GM12873 (cell line): ENCODE data around the gene CDC42BPB.

Experiments
- TF ChIP-seq, protein P1 (sequence below): IDR thresholded peaks from 2 replicates; pipeline ENCODE4 v1.5.1; 2012; ENCODE audit warnings: low read depth, mild to moderate bottlenecking, moderate library complexity, low read length, control low read depth; ENCODE audit not compliant: insufficient read depth; ENCODE audit errors: missing control alignments

CDC42BPB gene

DNA sequence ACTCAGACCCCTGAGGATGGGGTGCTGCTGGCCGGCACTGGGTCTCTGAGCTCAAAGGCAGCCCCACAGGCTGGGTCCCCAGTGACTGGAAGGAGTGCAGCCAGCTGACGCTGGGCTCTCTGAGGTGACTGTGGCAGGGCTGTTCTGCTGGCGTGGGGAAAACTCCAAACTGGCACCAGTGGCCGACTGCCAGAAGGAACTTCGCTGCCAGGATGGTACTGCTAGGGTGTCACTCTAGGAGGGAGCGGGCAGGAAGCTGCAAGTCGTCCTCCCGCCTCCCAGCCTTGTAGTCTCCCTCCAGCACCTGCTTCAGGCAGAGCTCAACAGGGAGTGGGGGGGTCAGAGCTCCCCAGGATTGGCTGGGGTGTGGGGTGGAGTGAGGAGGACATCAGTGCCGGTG is 41.3 kb downstream of the CDC42BPB start:
- TF ChIP-seq, protein P1, sequence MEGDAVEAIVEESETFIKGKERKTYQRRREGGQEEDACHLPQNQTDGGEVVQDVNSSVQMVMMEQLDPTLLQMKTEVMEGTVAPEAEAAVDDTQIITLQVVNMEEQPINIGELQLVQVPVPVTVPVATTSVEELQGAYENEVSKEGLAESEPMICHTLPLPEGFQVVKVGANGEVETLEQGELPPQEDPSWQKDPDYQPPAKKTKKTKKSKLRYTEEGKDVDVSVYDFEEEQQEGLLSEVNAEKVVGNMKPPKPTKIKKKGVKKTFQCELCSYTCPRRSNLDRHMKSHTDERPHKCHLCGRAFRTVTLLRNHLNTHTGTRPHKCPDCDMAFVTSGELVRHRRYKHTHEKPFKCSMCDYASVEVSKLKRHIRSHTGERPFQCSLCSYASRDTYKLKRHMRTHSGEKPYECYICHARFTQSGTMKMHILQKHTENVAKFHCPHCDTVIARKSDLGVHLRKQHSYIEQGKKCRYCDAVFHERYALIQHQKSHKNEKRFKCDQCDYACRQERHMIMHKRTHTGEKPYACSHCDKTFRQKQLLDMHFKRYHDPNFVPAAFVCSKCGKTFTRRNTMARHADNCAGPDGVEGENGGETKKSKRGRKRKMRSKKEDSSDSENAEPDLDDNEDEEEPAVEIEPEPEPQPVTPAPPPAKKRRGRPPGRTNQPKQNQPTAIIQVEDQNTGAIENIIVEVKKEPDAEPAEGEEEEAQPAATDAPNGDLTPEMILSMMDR = no peak

DNA sequence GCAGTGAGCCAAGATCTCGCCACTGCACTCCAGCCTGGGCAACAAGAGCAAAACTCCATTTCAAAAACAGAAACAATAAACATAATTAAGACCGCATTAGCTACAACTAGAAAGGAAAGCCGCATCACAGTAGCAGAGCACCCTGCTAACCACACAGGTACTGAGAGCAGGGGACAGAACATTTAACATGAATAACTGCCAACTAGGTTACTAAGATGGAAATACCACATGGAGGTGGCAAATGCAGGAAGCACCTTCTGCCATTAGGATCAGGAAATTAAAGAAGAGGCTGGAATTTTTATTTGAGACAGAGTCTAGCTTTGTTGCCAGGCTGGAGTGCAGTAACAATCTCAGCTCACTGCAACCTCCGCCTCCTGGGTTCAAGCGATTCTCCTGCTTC is 41.9 kb downstream of the CDC42BPB start:
- TF ChIP-seq, protein P1 = no peak

DNA sequence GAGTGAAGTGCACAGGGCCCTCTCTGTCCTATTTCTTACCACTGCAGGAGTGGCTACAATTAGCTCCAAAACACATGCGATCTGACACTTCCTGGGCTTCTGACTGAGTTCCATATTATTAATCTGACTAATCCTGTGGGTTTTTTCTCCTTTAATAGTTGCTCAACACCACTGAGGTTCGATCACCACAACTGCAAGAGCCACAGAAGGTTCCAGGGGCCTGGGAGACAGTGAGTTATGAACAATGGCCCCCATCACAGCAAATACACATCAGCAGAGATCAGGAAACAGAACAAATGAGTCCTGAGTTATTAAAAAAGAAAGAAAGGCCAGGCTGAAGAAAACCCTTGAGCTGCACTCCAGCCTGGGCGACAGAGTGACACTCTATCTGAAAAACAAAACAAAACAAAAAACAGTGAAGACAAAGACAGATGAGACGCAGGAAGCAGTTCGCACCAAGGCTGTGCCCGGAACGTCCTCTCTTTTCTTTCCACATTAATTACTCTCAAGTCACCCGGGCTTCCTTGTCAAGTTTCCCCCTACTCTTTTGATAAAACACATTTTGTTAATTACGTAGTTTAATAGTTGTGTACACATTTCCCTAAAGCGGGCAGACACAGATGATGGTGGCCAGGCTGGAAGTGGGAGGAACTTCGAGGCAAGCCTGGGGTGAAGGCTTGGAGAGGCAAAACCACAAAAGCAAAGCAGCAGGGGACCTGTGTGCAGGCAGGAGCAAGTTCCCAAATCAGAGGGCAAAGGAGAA is 42.7 kb downstream of the CDC42BPB start:
- TF ChIP-seq, protein P1 = no peak

DNA sequence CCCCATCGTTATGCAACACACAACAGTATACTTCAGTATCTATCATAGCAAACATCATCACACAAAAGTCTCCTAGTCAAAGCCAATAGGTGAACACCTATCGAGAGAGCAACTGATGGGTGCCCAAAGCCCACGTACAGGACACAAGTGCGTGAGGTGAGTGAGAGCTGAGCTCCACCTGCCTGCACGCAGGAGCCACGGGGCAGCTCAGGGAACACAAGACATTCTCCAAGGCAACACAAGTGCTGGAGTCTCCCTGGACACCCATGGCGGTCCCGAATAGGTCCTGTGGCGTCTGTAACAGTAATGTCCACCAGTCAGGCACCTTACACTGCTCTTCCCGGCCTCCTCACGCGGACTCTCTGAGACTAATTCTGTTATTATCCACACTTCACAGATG is 44.3 kb downstream of the CDC42BPB start:
- TF ChIP-seq, protein P1 = no peak

DNA sequence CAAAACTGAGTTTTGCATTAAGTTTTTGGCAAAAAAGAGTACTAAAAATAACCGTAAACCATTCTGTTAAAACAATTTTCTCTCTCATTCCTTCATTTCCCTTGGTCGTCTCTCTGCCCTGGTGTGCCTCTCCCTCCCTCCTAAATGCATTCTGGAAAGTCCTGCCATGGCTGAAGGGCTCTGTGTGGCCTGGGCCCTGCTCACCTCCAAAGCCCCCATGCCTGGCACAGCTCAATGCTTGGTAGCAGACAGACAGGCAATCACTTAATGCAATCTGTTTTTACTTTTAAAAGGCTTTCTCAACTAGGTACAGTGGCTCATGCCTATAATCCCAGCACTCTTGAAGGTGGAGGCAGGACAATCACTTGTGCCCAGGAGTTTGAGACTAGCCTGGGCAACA is 47.8 kb downstream of the CDC42BPB start:
- TF ChIP-seq, protein P1 = no peak

DNA sequence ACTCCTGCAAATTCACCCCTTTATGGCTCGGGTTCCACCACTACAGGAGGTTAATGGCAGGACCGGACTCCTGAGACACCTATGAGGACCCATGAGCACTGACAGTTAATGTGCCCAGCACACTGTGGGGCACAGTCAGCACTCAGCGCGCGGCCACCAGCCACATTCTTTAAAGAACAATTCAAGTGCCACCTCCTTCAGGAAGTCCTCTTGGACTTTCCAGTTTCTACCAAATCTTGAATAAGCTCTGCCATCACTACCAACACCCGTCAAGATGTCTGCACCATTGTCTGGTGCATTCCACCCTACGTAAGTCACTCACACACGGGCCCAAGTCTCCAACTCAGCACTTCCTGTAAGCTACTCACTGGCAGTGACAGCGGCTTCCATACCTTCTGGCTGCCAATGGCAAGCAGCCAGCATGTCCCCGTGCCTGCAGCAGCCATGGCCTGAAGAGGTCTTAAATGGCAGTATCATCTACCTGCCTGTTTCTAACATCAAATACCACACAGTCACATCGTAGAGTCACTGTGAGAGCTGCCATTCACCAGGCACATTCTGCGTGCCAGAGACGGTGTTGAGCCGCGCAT is 48.5 kb downstream of the CDC42BPB start:
- TF ChIP-seq, protein P1 = no peak

DNA sequence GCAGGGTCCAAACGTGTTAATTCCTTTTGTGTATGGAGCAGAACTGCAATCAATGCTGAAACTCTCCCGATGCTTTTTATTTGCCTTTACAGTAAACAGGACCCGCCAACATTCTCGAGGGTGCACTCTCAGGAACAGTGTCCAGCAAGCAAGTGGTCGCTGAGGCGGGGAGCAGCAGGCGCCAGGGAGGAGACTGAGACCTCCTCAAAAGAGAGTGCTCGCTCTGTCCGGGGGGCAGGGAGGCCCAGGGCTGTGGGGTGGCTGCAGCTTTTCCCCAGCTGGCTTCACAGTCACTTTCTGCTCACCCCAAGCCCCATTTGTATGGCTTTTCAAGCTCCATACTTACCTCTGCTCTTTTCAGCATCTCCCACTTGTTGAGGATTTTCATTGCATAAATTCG is 49.2 kb downstream of the CDC42BPB start:
- TF ChIP-seq, protein P1 = no peak
